ENCODE data around the gene PPIE.

The PPIE gene

GRCh38 chr1:39751595-39751994 lies 12.9 kb downstream of the PPIE start:
- DNase-seq (ENCODE audit: insufficient read length, low spot score) (no peak), FAIRE-seq (no peak)
- TF ChIP-seq CTCF (IDR thresholded peaks at IDR 0.05; ENCODE audit: insufficient read depth, missing control alignments) = no peak

- DNase-seq (ENCODE audit: insufficient read length, low spot score) = no peak
- TF ChIP-seq CTCF (IDR thresholded peaks at IDR 0.05; ENCODE audit: insufficient read depth, missing control alignments) = no peak
- FAIRE-seq = no peak
Measured at GRCh38 chr1:39752703-39753102, 14.0 kb downstream of the PPIE start.

GRCh38 chr1:39753132-39754025 lies 14.7 kb downstream of the PPIE start:
- TF ChIP-seq CTCF (IDR thresholded peaks at IDR 0.05; ENCODE audit: insufficient read depth, missing control alignments) = no peak
- DNase-seq (ENCODE audit: insufficient read length, low spot score) (no peak), FAIRE-seq (no peak)

- DNase-seq (ENCODE audit: insufficient read length, low spot score) (no peak), FAIRE-seq (no peak)
- TF ChIP-seq CTCF (IDR thresholded peaks at IDR 0.05; ENCODE audit: insufficient read depth, missing control alignments) = no peak
Measured at GRCh38 chr1:39754026-39754570, 15.4 kb downstream of the PPIE start.

GRCh38 chr1:39754906-39755504 lies 16.3 kb downstream of the PPIE start:
- no peak for FAIRE-seq
- DNase-seq (ENCODE audit: insufficient read length, low spot score) = no peak
- TF ChIP-seq CTCF (IDR thresholded peaks at IDR 0.05; ENCODE audit: insufficient read depth, missing control alignments) = no peak

GRCh38 chr1:39755965-39756659 lies 17.4 kb downstream of the PPIE start:
- DNase-seq (ENCODE audit: insufficient read length, low spot score) (no peak), FAIRE-seq (no peak)
- TF ChIP-seq CTCF (IDR thresholded peaks at IDR 0.05; ENCODE audit: insufficient read depth, missing control alignments) = no peak
